Transverse colon (tissue), 4 donors: ENCODE measurements around the gene DTD1.

Experiments used
- CTCF ChIP-seq, 5 experiments: fragments of 200-600 bp in 3 of 5; fragments of 450-650 bp in 2 of 5; sonication (generic) in 3 of 5; IDR thresholded peaks; 1 replicate in 2 of 5; 2 replicates in 3 of 5; pipeline ENCODE4 v1.5.1; 2016 to 2017; ENCODE audit warnings: antibody characterized with exemption in 5 of 5, inconsistent platforms in 3 of 5, mild to moderate bottlenecking in 2 of 5, moderate library complexity in 1 of 5
- EP300 ChIP-seq: sonication (generic); formaldehyde crosslinking; IDR thresholded peaks from one replicate; pipeline ENCODE4 v1.6.1; 2017; ENCODE audit warnings: antibody characterized with exemption, low read depth
- POLR2A ChIP-seq: fragments of 450-650 bp; IDR thresholded peaks from one replicate; pipeline ENCODE4 v1.6.1; 2016; ENCODE audit warnings: antibody characterized with exemption, mild to moderate bottlenecking, moderate library complexity
- POLR2AphosphoS5 ChIP-seq, 3 donors: sonication (generic); formaldehyde crosslinking; IDR thresholded peaks; one replicate each; pipeline ENCODE4 v1.6.1; 2016; ENCODE audit warnings: antibody characterized with exemption in 3 of 3

GRCh38 chr20:18688676-18689075, 100.8 kb downstream of the DTD1 start:
- TF ChIP-seq CTCF (IDR thresholded peaks at IDR 0.05) (no peak), EP300 (no peak), POLR2A (no peak), POLR2AphosphoS5 (IDR thresholded peaks at IDR 0.05) (no peak)
